GM23338 (cell line): Measurements from ENCODE around the gene HSPB2. TPM values are rescaled to one million over a fixed set of nuclear protein-coding genes. Genes with fewer than 3 reads are reported as not detected.

ENCODE experiments used
- ATAC-seq: fragments of 200-7000 bp; cut with Tn5 transposase; 3 replicates; pipeline ENCODE4 v1.9.1; 2020
- DNase-seq: peaks from one replicate; pipeline ENCODE4 v3.0.0-alpha.2; 2015; ENCODE audit warnings: low spot score
- H2AFZ ChIP-seq: fragments of 200-600 bp; sonication (generic); 2 replicates; pipeline ENCODE4 v1.8.0; 2016; ENCODE audit warnings: antibody characterized with exemption, mild to moderate bottlenecking, moderate library complexity
- H3F3A ChIP-seq: fragments of 200-600 bp; sonication (generic); replicated peaks from 2 replicates; pipeline ENCODE4 v1.8.0; 2017; ENCODE audit warnings: antibody characterized with exemption, mixed run types, low read depth
- H3K27ac ChIP-seq: fragments of 200-600 bp; sonication (generic); 2 replicates; pipeline ENCODE4 v1.6.1; 2016; ENCODE audit warnings: low read depth
- H3K27me3 ChIP-seq: fragments of 200-600 bp; sonication (generic); 2 replicates; pipeline ENCODE4 v1.8.0; 2016; ENCODE audit warnings: mild to moderate bottlenecking, mixed run types, moderate library complexity; ENCODE audit not compliant: insufficient read depth
- H3K36me3 ChIP-seq: fragments of 200-600 bp; sonication (generic); 2 replicates; pipeline ENCODE4 v1.8.0; 2016; ENCODE audit warnings: mild to moderate bottlenecking; ENCODE audit not compliant: insufficient read depth
- H3K4me1 ChIP-seq: fragments of 200-600 bp; sonication (generic); 2 replicates; pipeline ENCODE4 v1.8.0; 2016; ENCODE audit warnings: mild to moderate bottlenecking, moderate library complexity; ENCODE audit not compliant: insufficient read depth
- H3K4me2 ChIP-seq: fragments of 200-600 bp; sonication (generic); 2 replicates; pipeline ENCODE4 v1.7.1; 2017; ENCODE audit warnings: mixed run types
- H3K4me3 ChIP-seq: fragments of 200-600 bp; sonication (generic); 2 replicates; pipeline ENCODE4 v1.6.1; 2016; ENCODE audit warnings: mixed run types
- H3K79me2 ChIP-seq: fragments of 200-600 bp; sonication (generic); replicated peaks from 2 replicates; pipeline ENCODE4 v1.8.0; 2017; ENCODE audit warnings: mild to moderate bottlenecking; ENCODE audit not compliant: insufficient read depth
- H3K9me2 ChIP-seq: fragments of 200-600 bp; sonication (generic); 2 replicates; pipeline ENCODE4 v1.8.0; 2017; ENCODE audit not compliant: insufficient read depth
- H4K20me1 ChIP-seq: fragments of 200-600 bp; sonication (generic); replicated peaks from 2 replicates; pipeline ENCODE4 v1.8.0; 2017; ENCODE audit warnings: mild to moderate bottlenecking; ENCODE audit not compliant: insufficient read depth
- H3K27ac Mint-ChIP-seq: 2 replicates; pipeline ENCODE4 v1.8.0; 2020; ENCODE audit warnings: inconsistent platforms, mild to moderate bottlenecking, moderate library complexity, mixed read lengths
- H3K27me3 Mint-ChIP-seq: 3 replicates; pipeline ENCODE4 v1.8.0; 2022; ENCODE audit warnings: low read depth, mild to moderate bottlenecking, moderate library complexity, mixed read lengths, inconsistent platforms; ENCODE audit not compliant: insufficient read depth, poor library complexity
- H3K36me3 Mint-ChIP-seq: 3 replicates; pipeline ENCODE4 v1.8.0; 2021; ENCODE audit warnings: low read depth, mild to moderate bottlenecking, inconsistent platforms, moderate library complexity, mixed read lengths
- H3K4me1 Mint-ChIP-seq: 3 replicates; pipeline ENCODE4 v1.8.0; 2020; ENCODE audit warnings: mild to moderate bottlenecking, inconsistent platforms, mixed read lengths
- H3K4me3 Mint-ChIP-seq: 3 replicates; pipeline ENCODE4 v1.8.0; 2021; ENCODE audit warnings: moderate library complexity, mild to moderate bottlenecking, inconsistent platforms, mixed read lengths
- H3K9me3 Mint-ChIP-seq: 3 replicates; pipeline ENCODE4 v1.8.0; 2020; ENCODE audit warnings: moderate library complexity, mild to moderate bottlenecking, inconsistent platforms, mixed read lengths
- CREB1 ChIP-seq: fragments of 250-450 bp; sonication (Bioruptor Pico); IDR thresholded peaks from 2 replicates; pipeline ENCODE4 v1.5.0; 2020; ENCODE audit warnings: low read depth, mild to moderate bottlenecking, moderate library complexity
- EZH2 ChIP-seq: fragments of 200-600 bp; sonication (generic); IDR thresholded peaks from one replicate; pipeline ENCODE4 v1.8.0; 2017; ENCODE audit warnings: antibody characterized with exemption, mild to moderate bottlenecking, low read depth; ENCODE audit not compliant: unreplicated experiment
- EZH2phosphoT487 ChIP-seq: fragments of 200-600 bp; sonication (generic); IDR thresholded peaks from one replicate; pipeline ENCODE4 v1.8.1; 2018; ENCODE audit warnings: antibody characterized with exemption; ENCODE audit not compliant: unreplicated experiment
- JUNB ChIP-seq: IDR thresholded peaks from one replicate; pipeline ENCODE4 v1.6.1; 2016; ENCODE audit warnings: antibody characterized with exemption; ENCODE audit not compliant: unreplicated experiment
- NANOG ChIP-seq: IDR thresholded peaks from 2 replicates; pipeline ENCODE4 v1.6.1; 2016; ENCODE audit warnings: antibody characterized with exemption, borderline replicate concordance
- POLR2AphosphoS5 ChIP-seq: IDR thresholded peaks from 2 replicates; pipeline ENCODE4 v1.6.1; 2016; ENCODE audit warnings: antibody characterized with exemption, low read depth
- STAT1 ChIP-seq: IDR thresholded peaks from one replicate; pipeline ENCODE4 v1.6.1; 2016; ENCODE audit warnings: antibody characterized with exemption; ENCODE audit not compliant: unreplicated experiment
- ZNF114 ChIP-seq: fragments of 250-450 bp; sonication (Bioruptor Pico); IDR thresholded peaks from 2 replicates; pipeline ENCODE4 v1.5.0; 2020; ENCODE audit warnings: mild to moderate bottlenecking, moderate library complexity
- ZNF331 ChIP-seq: fragments of 250-450 bp; sonication (Bioruptor Pico); IDR thresholded peaks from 2 replicates; pipeline ENCODE4 v1.5.0; 2020; ENCODE audit warnings: low read depth, mild to moderate bottlenecking, moderate library complexity
- polyA plus RNA-seq: library from polyadenylated mRNA; unstranded; fragments of >200 nt; fragmentation: Nextera tagmentation; extraction: Ambion mirVana; gene quantifications from 2 replicates; pipeline ENCODE4 v1.2.1, GENCODE V29; 2016
- total RNA-seq: library from RNA; depleted of rRNA; stranded (reverse); fragments of >200 nt; shearing (Covaris generic); gene quantifications from 2 replicates; pipeline ENCODE4 v1.2.3, GENCODE V29; 2014
- TF ChIP-seq, protein P1 (sequence below): IDR thresholded peaks from one replicate; pipeline ENCODE4 v1.6.1; 2018; ENCODE audit warnings: antibody characterized with exemption; ENCODE audit not compliant: unreplicated experiment
- TF ChIP-seq, protein P2 (sequence below): fragments of 250-450 bp; sonication (Bioruptor Pico); IDR thresholded peaks from 2 replicates; pipeline ENCODE4 v1.5.0; 2020; ENCODE audit warnings: mild to moderate bottlenecking, moderate library complexity
- TF ChIP-seq, protein P3 (sequence below), 2 experiments: fragments of 200-600 bp in 1 of 2; sonication (generic) in 1 of 2; conservative IDR thresholded peaks; 2 replicates each; pipeline versions ENCODE4 v1.5.1 to v1.6.1; 2016 to 2017; ENCODE audit warnings: antibody characterized with exemption in 2 of 2, low read depth in 2 of 2, mild to moderate bottlenecking in 2 of 2, moderate library complexity in 1 of 2
- TF ChIP-seq, protein P4 (sequence below): IDR thresholded peaks from 2 replicates; pipeline ENCODE4 v1.6.1; 2016; ENCODE audit warnings: antibody characterized with exemption

The HSPB2 gene
- total and polyA plus RNA-seq, 2 experiments from 2014 or later, result 1.0 to 2.6 TPM

DNA sequence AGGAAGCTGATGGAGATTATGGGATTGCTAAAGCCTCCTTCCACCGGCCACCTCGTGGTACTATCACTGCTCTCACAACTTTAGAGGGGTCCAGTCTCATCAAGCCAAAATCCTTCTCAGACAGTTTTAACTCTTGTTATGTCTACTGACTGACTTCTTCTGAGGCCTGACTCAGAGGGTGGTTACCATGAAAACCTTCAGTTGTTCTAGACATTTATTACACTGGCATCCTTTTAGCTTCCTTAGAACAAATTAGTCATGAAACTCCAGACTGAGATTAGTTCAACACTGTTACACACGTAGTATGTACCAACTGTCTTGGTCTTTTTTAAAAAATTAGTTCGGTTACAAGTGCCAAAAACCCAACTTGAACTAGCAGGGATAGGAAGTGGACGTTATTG is 32.1 kb downstream of the HSPB2 start:
- H2AFZ ChIP-seq, result no peak overlapping the region
- H3K4me3 ChIP-seq, result no peak overlapping the region
- no peak overlapping the region for H3K27ac Mint-ChIP-seq
- H3K9me2 ChIP-seq, result no peaks in the 10 kb centered on the region
- peaks cover 3% of the 10 kb centered on the region for H3K27me3 Mint-ChIP-seq
- peaks cover 11% of the 10 kb centered on the region; the same call in 1 of the 2 replicates for H3K79me2 ChIP-seq
- peak overlapping the region; percentile 29; the same call in 1 of the 2 replicates for H3K27ac ChIP-seq
- ATAC-seq (no peak), DNase-seq (no peak)
- H3K36me3 Mint-ChIP-seq, result no peaks in the 10 kb centered on the region; the same call in 2 of the 3 replicates
- H3K27me3 ChIP-seq, result no peaks in the 10 kb centered on the region
- TF ChIP-seq CREB1 (CRISPR knock-in tag) (no peak), EZH2phosphoT487 (no peak), ZNF331 (CRISPR knock-in tag) (no peak), POLR2AphosphoS5 (no peak), JUNB (no peak), STAT1 (no peak), NANOG (no peak), EZH2 (no peak), ZNF114 (CRISPR knock-in tag) (no peak)
- TF ChIP-seq, protein P1, sequence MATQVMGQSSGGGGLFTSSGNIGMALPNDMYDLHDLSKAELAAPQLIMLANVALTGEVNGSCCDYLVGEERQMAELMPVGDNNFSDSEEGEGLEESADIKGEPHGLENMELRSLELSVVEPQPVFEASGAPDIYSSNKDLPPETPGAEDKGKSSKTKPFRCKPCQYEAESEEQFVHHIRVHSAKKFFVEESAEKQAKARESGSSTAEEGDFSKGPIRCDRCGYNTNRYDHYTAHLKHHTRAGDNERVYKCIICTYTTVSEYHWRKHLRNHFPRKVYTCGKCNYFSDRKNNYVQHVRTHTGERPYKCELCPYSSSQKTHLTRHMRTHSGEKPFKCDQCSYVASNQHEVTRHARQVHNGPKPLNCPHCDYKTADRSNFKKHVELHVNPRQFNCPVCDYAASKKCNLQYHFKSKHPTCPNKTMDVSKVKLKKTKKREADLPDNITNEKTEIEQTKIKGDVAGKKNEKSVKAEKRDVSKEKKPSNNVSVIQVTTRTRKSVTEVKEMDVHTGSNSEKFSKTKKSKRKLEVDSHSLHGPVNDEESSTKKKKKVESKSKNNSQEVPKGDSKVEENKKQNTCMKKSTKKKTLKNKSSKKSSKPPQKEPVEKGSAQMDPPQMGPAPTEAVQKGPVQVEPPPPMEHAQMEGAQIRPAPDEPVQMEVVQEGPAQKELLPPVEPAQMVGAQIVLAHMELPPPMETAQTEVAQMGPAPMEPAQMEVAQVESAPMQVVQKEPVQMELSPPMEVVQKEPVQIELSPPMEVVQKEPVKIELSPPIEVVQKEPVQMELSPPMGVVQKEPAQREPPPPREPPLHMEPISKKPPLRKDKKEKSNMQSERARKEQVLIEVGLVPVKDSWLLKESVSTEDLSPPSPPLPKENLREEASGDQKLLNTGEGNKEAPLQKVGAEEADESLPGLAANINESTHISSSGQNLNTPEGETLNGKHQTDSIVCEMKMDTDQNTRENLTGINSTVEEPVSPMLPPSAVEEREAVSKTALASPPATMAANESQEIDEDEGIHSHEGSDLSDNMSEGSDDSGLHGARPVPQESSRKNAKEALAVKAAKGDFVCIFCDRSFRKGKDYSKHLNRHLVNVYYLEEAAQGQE, result no peak
- TF ChIP-seq, protein P2, sequence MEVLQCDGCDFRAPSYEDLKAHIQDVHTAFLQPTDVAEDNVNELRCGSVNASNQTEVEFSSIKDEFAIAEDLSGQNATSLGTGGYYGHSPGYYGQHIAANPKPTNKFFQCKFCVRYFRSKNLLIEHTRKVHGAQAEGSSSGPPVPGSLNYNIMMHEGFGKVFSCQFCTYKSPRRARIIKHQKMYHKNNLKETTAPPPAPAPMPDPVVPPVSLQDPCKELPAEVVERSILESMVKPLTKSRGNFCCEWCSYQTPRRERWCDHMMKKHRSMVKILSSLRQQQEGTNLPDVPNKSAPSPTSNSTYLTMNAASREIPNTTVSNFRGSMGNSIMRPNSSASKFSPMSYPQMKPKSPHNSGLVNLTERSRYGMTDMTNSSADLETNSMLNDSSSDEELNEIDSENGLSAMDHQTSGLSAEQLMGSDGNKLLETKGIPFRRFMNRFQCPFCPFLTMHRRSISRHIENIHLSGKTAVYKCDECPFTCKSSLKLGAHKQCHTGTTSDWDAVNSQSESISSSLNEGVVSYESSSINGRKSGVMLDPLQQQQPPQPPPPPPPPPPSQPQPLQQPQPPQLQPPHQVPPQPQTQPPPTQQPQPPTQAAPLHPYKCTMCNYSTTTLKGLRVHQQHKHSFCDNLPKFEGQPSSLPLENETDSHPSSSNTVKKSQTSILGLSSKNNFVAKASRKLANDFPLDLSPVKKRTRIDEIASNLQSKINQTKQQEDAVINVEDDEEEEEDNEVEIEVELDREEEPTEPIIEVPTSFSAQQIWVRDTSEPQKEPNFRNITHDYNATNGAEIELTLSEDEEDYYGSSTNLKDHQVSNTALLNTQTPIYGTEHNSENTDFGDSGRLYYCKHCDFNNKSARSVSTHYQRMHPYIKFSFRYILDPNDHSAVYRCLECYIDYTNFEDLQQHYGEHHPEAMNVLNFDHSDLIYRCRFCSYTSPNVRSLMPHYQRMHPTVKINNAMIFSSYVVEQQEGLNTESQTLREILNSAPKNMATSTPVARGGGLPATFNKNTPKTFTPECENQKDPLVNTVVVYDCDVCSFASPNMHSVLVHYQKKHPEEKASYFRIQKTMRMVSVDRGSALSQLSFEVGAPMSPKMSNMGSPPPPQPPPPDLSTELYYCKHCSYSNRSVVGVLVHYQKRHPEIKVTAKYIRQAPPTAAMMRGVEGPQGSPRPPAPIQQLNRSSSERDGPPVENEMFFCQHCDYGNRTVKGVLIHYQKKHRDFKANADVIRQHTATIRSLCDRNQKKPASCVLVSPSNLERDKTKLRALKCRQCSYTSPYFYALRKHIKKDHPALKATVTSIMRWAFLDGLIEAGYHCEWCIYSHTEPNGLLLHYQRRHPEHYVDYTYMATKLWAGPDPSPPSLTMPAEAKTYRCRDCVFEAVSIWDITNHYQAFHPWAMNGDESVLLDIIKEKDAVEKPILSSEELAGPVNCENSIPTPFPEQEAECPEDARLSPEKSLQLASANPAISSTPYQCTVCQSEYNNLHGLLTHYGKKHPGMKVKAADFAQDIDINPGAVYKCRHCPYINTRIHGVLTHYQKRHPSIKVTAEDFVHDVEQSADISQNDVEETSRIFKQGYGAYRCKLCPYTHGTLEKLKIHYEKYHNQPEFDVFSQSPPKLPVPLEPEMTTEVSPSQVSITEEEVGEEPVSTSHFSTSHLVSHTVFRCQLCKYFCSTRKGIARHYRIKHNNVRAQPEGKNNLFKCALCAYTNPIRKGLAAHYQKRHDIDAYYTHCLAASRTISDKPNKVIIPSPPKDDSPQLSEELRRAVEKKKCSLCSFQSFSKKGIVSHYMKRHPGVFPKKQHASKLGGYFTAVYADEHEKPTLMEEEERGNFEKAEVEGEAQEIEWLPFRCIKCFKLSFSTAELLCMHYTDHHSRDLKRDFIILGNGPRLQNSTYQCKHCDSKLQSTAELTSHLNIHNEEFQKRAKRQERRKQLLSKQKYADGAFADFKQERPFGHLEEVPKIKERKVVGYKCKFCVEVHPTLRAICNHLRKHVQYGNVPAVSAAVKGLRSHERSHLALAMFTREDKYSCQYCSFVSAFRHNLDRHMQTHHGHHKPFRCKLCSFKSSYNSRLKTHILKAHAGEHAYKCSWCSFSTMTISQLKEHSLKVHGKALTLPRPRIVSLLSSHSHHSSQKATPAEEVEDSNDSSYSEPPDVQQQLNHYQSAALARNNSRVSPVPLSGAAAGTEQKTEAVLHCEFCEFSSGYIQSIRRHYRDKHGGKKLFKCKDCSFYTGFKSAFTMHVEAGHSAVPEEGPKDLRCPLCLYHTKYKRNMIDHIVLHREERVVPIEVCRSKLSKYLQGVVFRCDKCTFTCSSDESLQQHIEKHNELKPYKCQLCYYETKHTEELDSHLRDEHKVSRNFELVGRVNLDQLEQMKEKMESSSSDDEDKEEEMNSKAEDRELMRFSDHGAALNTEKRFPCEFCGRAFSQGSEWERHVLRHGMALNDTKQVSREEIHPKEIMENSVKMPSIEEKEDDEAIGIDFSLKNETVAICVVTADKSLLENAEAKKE (CRISPR knock-in tag), result no peak
- TF ChIP-seq, protein P3, sequence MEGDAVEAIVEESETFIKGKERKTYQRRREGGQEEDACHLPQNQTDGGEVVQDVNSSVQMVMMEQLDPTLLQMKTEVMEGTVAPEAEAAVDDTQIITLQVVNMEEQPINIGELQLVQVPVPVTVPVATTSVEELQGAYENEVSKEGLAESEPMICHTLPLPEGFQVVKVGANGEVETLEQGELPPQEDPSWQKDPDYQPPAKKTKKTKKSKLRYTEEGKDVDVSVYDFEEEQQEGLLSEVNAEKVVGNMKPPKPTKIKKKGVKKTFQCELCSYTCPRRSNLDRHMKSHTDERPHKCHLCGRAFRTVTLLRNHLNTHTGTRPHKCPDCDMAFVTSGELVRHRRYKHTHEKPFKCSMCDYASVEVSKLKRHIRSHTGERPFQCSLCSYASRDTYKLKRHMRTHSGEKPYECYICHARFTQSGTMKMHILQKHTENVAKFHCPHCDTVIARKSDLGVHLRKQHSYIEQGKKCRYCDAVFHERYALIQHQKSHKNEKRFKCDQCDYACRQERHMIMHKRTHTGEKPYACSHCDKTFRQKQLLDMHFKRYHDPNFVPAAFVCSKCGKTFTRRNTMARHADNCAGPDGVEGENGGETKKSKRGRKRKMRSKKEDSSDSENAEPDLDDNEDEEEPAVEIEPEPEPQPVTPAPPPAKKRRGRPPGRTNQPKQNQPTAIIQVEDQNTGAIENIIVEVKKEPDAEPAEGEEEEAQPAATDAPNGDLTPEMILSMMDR (conservative IDR thresholded peaks at IDR 0.05; ENCODE audit: low read depth in 2 of 2), result no peak
- TF ChIP-seq, protein P4, sequence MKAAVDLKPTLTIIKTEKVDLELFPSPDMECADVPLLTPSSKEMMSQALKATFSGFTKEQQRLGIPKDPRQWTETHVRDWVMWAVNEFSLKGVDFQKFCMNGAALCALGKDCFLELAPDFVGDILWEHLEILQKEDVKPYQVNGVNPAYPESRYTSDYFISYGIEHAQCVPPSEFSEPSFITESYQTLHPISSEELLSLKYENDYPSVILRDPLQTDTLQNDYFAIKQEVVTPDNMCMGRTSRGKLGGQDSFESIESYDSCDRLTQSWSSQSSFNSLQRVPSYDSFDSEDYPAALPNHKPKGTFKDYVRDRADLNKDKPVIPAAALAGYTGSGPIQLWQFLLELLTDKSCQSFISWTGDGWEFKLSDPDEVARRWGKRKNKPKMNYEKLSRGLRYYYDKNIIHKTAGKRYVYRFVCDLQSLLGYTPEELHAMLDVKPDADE, result no peak
- peaks cover 13% of the 10 kb centered on the region; the same call in 2 of the 3 replicates for H3K4me1 Mint-ChIP-seq
- H4K20me1 ChIP-seq, result no peaks in the 10 kb centered on the region; the same call in 1 of the 2 replicates
- no peaks in the 10 kb centered on the region for H3K36me3 ChIP-seq
- H3K4me2 ChIP-seq, result no peak overlapping the region
- H3K9me3 Mint-ChIP-seq, result no peaks in the 10 kb centered on the region
- H3K4me3 Mint-ChIP-seq, result no peak overlapping the region
- H3F3A ChIP-seq, result no peaks in the 10 kb centered on the region
- no peaks in the 10 kb centered on the region for H3K4me1 ChIP-seq
